Femur (tissue), 1 donor: Measurements from ENCODE around the gene DSCAM.
"Not testable (repeated sequence)": the region's sequence is repeated elsewhere in the genome, so short reads cannot be mapped to it uniquely, and the experiment has no call there.

Experiments used
- DNase-seq: peaks from one replicate; pipeline ENCODE4 v3.0.0-alpha.2; 2017

The DSCAM gene

GRCh38 chr21:40291560-40291959 lies 555.4 kb downstream of the DSCAM start:
- DNase-seq, result no peak

GRCh38 chr21:40284409-40284808 lies 562.5 kb downstream of the DSCAM start:
- DNase-seq, result no peak

DNA sequence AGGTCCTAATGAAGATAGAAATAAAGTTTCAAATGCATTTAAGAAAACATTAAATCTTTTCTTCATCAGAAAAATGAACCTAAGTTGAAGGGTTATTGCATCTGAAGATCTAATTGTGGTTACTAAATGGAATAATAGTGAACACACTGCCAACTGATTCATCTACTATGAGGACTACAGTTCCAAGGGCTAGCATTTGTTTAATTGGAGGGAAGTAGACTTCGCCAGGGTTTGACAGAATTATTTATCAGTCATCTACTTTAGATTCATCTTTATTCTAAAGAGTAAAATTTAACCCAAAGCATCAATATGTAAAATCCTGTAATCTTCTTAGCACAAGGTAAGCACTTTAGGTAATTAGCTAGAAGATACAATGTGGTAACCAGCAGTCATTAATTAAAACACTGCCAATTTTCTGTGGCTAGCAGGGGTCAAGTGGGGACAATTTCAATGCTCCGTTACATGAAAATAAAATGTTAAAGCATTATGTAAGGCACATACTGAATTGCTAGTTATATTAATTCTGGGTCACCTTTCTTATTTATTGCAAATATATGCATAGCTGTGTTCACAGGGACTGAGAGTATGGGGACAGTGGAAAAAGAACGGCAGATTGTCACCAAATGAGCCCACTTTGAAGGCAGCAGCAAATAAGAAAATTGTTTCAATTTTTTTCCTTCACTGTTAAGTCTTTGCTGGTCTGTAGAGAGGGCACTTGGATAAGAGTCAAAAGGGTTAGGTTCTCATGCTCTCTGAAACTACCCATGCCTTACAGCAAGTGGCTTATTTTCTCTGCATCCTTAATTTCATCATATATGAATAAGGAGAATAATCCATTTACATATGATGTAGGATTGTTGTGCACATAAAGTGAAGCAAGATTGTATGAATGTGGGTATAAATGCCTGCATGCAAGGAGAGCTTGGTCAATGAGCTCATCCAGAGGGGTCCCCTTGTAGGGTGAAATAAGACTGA lies 563.8 kb downstream of the DSCAM start:
- no peak for DNase-seq

DNA sequence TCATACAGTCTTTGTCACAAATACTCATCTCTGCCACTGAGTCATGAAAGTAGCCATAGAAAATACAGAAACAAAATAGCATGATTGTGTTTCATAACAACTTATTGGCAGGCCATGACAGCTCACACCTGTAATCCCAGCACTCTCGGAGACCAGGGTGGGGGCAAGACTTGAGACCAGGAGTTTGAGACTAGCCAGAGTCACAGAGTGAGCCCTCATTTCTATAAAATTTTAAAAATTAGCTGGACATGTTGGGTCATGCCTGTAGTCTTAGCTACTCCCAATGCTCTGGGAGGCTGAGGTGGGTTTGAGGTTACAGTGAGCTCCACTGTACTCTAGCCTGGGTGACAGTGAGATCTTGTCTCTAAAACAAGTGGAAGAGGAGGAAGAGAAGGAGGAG lies 568.6 kb downstream of the DSCAM start:
- no peak for DNase-seq

DNA sequence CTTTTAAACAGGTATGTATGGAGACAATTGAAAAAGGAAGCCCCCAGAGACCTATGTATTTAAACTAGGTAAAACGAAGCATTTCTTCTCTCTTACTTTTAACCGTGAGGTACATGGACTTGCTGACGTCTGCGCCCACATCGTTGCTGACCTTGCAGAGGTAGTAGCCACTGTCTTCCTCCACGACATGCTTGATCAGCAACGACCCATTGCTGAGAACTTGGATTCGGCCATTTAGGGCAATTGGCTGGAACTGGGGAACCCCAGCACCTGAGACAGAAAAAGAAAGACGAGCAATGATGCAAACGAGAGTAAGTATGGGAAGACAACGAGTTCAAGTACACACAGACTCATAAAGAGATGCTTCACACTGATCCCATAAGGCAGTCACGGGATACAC lies 571.0 kb downstream of the DSCAM start:
- no peak for DNase-seq

GRCh38 chr21:40272037-40272436 lies 574.9 kb downstream of the DSCAM start:
- no peak for DNase-seq

GRCh38 chr21:40271164-40271563 lies 575.8 kb downstream of the DSCAM start:
- no peak for DNase-seq

DNA sequence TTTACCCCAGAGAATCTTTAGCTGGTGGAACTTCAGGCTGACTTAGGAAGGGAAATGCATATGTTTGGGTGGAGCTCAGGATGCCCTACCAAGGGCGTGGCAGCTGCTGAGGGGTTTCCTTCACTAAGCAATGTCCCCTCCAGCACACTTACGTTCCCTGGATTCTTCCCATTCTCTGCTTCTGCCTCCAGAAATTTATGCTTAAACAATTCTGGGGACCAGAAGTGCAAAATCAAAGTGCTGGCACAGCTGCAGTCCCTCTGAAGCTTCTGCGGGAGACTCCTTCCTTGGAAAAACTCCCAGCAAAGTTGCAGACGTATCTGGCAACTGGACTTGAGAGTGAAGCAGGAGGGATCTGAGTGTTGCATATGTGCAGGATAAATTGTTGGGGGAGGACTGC lies 576.9 kb downstream of the DSCAM start:
- DNase-seq, result peak; percentile 49

DNA sequence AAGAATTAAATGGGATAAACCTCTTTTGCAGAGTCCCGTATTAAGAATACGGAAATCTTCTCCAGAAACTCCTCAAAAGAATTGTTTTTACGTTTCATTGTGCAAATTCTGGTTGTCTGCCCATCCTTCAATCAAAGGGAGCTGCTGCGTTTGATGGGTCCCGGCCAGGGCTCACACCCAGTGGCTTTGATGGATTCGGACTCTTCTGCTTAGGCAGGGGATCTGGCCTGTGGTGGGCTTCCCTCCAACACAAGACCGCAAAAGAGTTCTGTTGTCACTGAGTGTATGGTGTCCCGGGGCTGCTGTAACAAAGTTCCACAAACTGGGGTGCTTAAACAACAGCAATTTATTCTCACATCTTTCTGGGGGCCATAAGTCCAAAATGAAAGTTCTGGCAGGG lies 577.7 kb downstream of the DSCAM start:
- no peak for DNase-seq

DNA sequence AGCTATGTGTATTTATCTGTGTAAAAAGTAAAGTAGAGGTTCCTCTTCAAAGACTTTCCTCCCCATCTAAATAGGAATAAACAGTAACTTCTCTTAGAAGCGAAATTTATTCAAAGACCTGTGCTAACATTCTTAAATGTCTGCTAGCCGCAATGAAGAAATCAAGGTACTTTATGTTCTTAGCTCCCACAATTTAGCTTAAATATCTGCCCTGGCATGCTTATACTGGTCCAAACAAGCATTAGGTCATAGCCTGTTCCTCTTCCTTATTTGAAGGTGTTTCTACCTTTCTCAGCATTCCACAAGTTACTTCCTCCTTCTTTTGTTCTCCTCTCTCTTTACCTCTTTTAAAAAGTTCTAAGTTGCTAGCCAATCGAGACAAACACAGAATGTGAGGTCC lies 588.5 kb downstream of the DSCAM start:
- not testable (repeated sequence) for DNase-seq

DNA sequence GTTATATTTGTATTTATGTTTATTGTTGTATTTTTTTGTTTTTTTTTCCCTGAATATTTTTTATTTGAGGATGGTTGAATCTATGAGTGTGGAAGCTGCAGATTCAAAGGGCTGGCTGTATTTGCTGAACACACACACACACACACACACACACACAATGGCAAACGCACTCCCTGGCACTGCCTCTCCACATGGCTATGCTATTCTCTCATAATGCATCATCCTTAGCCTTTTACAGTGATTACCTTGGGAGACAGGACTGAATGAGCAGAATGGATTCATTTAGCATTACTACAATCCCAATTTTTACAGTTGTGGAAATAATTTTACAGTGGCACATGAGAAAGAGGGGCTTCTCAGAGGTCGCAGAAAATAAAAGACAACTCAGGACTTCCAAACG lies 589.6 kb downstream of the DSCAM start:
- DNase-seq, result no peak

DNA sequence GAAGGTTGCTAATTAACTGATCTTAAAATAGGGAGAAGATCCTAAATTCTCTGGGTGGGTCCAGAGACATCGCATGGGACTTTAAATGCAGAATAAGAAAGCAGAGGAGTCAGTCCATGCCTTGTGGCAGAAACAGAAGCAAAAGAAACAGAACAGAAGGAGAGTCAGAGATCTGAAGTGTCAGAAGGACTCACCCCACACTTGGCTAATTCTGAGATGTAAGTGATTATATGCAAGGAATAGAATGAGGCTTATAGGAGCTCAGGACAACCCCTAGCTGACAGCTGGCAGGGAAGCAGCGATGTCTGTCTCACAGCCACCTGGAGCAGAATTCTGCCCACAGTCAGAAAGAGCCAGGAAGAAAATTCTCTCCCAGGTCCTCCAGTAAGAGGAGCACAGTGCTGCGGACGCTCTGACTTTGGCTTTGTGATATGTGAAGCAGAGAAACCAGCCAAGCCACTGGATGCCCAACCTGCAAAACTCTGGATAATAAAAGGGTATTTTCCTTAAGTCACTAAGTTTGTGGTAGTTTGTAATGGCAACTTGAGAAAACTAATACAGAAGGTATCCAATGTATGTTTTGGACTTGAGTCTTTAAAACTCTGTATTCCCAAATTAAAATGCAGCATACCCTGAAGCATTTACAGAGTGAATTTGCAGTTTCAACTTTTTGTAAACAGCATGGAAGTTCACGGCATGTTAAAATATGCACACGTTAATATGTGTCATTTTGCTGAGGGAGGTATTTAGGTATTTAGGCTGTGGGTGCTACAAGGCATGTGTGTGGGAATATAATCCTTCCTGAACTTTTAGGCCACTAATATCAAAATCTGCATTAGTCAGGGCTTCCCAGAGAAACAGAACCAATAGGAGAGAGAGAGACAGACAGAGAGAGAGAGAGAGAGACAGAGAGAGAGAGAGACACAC lies 591.2 kb downstream of the DSCAM start:
- peak; percentile 22 for DNase-seq

- DNase-seq, result peak; percentile 47
These were observed 592.2 kb downstream of the DSCAM start for GRCh38 chr21:40254540-40255465.

DNA sequence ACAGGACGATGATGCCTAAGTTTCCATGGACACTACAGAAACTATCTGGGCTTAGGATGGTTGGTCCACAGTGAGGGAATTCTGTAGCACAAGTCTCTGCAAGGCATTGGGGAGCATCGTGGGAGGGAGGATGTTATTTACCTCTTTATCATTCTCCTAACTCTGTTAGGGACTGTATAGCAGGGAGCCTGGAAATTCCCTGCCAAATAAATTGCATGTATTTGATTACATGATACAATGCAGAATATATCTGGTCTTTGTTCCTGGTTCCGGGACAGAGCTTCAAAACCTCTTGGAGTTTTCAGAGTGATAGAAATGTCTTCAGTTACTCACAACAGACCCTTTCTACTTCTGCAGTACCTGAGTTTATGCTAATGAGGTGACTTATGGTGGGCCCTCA lies 593.8 kb downstream of the DSCAM start:
- no peak for DNase-seq

GRCh38 chr21:40250514-40251294 lies 596.3 kb downstream of the DSCAM start:
- no peak for DNase-seq

GRCh38 chr21:40244981-40245380 lies 602.0 kb downstream of the DSCAM start:
- DNase-seq, result no peak

- DNase-seq, result no peak
These were observed 603.3 kb downstream of the DSCAM start for GRCh38 chr21:40243685-40244084.

GRCh38 chr21:40242586-40243265 lies 604.2 kb downstream of the DSCAM start:
- no peak for DNase-seq

DNA sequence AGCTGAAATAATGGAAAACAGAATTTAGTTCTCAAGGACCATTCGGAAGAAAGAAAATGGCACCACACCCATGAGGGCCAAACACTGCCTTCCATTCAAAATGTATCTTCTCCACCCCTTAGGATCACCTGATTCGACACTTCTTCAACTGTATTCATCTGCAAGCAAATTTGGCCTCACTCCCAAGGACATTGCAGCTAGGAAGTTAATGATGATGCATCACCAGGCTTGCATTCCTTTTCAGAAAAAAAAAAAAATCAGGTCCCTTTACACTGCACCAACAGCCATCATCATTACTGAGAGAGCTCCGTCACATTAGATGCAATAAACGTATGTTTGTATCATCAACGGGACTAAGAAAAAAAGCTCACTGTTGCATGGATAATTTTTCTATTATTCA lies 611.4 kb downstream of the DSCAM start:
- DNase-seq, result no peak

DNA sequence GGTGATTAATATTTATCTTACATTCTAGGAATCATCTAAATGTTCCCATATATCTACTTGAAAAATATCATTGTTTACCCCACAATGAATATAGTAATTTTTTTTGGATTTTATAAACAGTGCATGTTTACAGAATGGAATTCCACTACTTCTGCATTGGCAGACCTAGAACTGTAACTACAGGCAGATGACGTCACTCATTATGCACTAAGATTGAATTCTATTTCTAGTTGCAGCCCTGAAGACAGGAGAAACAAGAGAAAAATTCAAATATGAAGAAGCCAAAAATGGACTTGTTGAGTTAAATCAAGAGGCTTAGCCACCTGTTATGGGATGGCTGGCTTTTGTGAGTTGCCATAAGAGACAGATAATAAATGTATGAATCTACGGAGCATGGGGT lies 615.0 kb downstream of the DSCAM start:
- no peak for DNase-seq

- DNase-seq, result no peak
These were observed 619.9 kb downstream of the DSCAM start for GRCh38 chr21:40227096-40227495.
